T-helper 22 cell (primary cell): ENCODE data around the gene EIPR1.

Source experiments
- DNase-seq: peaks from one replicate; pipeline ENCODE4 v3.0.0-alpha.2; 2020; ENCODE audit warnings: low read depth

Gene EIPR1

GRCh38 chr2:3267869-3268704 lies 109.5 kb downstream of the EIPR1 start:
- DNase-seq = no peak

DNA sequence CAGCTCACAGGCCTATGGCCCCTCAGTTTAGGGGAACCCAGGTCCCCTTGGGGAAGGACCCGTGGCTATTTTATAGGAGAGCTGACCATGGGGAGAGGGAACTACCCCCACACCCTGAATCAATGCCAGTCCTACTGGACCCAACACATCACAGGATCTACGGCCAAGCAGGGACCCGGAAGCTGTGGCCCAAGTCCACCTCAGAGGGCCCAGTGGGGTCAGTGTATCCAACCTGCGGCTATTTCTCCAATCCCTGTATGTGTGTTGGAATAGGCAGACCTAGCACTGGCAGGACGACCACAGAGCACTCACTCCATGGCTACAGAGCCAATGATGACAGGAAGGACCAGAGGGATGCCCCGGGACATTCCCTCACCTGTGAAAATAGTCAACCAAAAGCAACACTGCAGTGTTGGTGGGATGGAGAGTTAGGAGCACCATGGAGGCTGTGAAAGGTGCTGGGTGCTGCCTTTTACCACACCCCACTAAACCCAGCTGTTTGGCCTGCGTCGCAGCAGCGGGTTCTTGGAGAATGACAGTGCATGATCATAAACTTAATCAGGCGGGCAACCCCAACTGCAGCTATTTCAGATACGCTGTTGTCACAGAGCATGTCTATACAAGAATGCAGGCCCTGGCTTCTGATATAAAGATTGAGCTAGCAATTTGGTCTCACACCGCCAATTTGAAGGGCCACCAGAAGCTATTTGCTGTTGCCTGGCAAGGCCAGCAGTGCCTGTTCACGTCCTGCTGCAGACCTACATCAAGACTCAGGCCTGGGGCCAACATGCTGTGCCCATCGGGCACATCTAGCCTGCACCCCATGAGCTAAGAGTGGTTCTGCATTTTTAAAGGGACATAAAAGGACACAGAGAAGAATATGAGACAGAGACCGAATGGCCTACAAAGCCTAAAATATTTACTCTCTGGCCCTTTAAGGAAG lies 110.4 kb downstream of the EIPR1 start:
- DNase-seq = no peak

- no peak for DNase-seq
Measured at GRCh38 chr2:3265981-3266924, 111.4 kb downstream of the EIPR1 start.

GRCh38 chr2:3265471-3265870 lies 112.1 kb downstream of the EIPR1 start:
- DNase-seq = no peak

GRCh38 chr2:3264010-3264744 lies 113.4 kb downstream of the EIPR1 start:
- no peak for DNase-seq

DNA sequence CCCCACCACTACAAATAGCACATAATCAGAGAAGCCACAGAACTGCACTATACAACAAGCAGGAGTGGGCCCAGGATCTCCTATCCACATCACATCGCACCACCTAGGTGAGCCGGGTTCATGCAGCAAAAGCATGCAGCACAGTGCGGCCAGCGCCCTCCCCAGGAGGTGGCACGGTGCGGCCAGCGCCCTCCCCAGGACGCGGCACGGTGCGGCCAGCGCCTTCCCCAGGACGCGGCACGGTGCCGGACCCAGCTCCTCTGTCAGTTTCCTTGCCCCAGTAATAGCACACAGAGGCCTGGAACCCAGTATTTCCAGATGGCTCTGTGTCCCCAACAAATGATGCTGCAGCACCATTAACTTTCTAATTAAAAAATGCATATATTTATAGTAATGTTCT lies 114.1 kb downstream of the EIPR1 start:
- DNase-seq = no peak

DNA sequence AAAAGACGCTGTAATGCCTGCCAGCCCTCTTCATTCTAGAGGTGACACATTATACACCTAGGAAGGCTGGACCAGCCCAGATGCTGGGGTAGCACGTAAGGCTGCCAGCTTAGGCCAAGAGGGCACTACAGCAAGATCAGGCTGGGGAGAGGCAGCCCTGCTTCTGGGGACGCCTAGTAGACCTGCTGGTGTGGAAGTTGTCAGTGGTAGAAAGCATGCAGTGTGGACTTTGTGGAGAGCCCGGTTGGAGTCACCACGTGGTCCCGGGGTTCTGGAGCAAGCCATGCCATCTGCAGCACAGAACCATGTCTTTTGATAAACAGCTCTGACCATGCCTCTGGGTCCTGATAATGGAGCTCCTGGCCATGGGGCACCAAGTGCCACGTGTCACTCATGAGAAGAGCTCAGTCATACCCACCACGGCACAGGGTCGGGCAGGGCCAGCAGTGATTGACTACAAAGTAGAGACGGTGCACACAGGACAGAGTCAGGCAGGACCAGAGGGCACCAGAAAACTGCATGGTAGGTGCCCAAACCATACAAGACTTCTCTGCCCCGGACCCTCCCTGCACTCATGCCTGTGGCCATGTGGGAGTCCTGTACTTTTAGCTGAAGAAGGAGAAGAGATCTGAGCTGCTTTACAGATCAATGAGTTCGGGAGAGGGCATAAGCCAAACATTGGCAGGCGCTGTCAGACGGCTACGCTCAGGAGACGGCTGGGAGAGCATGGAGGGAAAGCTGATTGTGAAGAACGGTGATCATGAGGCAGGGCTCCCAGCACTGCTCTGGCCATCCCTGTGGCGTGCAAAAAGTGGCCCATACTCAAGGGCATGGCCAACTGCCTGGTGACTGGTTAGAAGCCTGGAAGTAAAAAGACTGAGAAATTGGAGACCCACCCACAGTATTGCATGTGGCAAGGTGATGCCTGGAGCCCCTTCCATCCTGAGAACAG lies 114.9 kb downstream of the EIPR1 start:
- DNase-seq = no peak

DNA sequence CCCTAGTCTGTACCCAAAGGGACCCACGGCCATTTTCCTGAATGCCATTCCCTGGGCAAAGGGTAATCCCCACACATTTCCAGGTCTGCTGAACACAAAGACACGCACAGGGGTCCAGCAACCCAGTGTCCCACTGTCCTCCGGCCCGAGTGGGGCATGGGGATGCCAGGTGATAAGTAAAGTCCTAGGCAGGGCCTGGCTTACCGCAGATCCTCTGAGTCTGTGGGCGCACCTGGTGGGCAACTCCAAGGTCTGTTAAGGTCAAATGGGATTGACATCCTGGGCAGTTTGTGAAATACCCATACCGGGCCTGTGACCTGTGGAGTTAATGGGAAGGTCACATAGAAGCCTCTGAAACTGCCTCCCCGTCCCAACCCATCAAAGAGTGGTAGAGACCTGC lies 116.1 kb downstream of the EIPR1 start:
- no peak for DNase-seq

DNA sequence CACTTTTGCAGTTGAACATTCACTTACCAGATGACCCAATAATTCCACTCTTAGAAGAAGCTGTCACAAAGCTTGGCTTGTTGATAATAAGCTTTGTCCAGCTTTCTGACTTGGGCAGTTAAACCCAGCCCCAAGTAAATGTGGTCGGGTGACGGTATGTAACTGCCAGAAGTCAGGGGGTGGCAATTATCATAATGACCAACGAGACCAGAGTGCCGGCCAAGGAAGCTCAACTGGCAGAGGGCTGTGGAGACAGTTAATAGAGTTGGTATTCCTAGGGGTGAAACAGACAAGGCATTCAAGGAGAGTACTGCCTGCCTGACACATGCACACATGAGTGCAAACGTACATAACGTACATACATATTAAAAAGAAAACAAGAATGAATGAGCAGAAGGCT lies 116.7 kb downstream of the EIPR1 start:
- no peak for DNase-seq

DNA sequence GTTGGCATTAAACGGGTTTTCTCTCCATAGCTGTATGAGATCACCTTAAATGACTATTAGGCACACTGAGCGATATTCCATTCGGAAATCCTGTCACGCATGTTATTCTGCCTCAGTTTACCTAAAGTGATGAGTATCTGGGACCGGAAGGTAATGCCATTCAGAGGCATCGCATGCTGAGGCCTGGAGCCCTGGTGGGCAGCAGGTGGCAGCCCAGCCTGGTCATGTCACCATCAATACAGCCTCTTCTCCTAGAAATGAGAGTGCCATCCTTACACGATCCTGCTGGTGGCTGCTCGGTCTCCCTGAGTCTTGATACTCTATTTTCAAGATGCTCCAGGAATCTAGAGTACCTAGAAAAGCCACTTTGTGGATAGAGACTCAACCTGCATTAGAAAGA lies 119.8 kb downstream of the EIPR1 start:
- DNase-seq = no peak

- no peak for DNase-seq
Measured at GRCh38 chr2:3257166-3257565, 120.5 kb downstream of the EIPR1 start.

- no peak for DNase-seq
Measured at GRCh38 chr2:3256605-3257004, 121.0 kb downstream of the EIPR1 start.

- no peak for DNase-seq
Measured at GRCh38 chr2:3256157-3256556, 121.5 kb downstream of the EIPR1 start.

GRCh38 chr2:3254442-3254941 lies 123.1 kb downstream of the EIPR1 start:
- no peak for DNase-seq

GRCh38 chr2:3253913-3254441 lies 123.6 kb downstream of the EIPR1 start:
- DNase-seq = no peak

- DNase-seq = no peak
Measured at GRCh38 chr2:3251946-3252345, 125.7 kb downstream of the EIPR1 start.

DNA sequence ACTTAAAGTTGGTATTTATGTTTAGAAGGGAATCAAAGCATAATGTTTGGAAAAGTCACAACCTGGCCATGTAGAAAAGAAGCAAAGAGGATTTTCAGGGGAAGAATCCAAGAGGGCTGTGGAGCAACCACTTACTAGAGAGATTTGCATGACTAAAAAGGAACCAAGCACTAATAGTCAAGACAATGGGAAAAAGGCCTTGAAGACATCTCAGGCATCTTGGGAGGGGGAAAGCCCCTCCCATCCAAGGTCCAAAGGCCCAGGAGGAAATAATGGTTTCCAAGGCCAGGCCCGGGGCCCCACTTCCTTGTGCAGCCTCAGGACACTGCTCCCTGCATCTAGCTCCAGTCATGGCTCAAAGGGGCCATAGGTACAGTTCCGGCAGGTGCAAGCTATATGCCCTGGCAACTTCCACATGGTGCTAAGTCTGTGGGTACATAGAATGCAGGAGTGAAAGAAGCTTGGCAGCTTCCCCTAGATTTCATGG lies 128.1 kb downstream of the EIPR1 start:
- no peak for DNase-seq

DNA sequence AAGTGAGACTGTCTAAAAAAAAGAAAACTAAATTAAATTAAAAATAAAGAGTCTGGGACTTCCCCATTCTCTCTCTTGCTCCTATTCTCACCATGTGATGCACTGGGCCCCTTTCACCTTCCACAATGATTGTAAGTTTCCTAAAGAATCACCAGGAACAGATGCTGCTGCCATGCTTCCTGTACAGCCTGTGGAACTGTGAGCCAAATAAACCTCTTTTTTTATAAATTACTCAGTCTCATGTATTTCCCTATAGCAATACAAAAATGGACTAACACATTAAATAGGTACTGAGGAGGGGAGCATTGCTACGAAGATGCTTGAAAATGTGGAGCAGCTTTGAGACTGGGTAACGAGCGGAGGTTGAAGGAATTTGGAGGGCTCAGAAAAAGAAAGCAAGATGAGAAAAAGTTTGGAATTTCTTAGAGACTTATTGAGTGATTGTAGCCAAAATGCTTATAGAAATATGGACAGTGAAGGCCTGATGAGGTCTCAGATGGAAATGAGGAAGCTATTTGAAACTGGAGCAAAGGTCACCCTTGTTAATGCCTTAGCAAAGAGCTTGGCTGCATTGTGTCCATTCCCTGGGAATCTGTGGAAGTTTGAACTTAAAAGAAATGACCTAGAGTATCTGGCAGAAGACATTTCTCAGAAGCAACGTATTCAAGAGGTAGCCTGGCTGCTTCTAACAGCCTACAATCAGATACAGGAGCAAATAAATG lies 128.7 kb downstream of the EIPR1 start:
- DNase-seq = no peak
